ENCODE data around the gene IFNGR2. TPM values are rescaled to one million over a fixed set of nuclear protein-coding genes. Genes with fewer than 3 reads are reported as not detected.

The IFNGR2 gene
- polyA plus RNA-seq, 1 of the 3 experiments (the other 2 are of a cell fraction): 92.4 TPM

GRCh38 chr21:33374080-33374449, 29.1 kb upstream of the IFNGR2 start:
- ChIA-PET CTCF (interaction anchor here (1.3 to 4.5 kb wide), 2 partner anchors 13 to 174 kb away, joined by 3 to 16 read pairs; no protein-coding TSS in a partner anchor), POLR2A (no interaction called here)
- no peaks in the 10 kb centered on the region for H3K36me3 ChIP-seq (replicated peaks in 1 of 2; ENCODE audit: control insufficient read depth in 1 of 2, insufficient read depth in 2 of 2, low read length in 1 of 2)
- no peaks in the 10 kb centered on the region for H3K27me3 ChIP-seq (ENCODE audit: insufficient read depth)
- H3K9ac ChIP-seq: no peak overlapping the region
- peak overlapping the region in 1 of 2 experiments; percentile 44; a peak in 1 of 4 replicates for H3K27ac ChIP-seq (ENCODE audit: low read depth in 2 of 2, low read length in 1 of 2)
- no peak for DNase-seq
- H3K4me1 ChIP-seq (ENCODE audit: control insufficient read depth in 1 of 2, insufficient read depth in 2 of 2, low read depth in 1 of 2, low read length in 1 of 2): peaks cover 0 to 10% of the 10 kb centered on the region in 2 experiments; a peak in 1 of 4 replicates
- H3F3A ChIP-seq (replicated peaks; ENCODE audit: insufficient read depth): peaks cover 9% of the 10 kb centered on the region
- no peak overlapping the region; the same call in 1 of the 2 replicates for H3K4me2 ChIP-seq
- TF ChIP-seq TEAD4 (IDR thresholded peaks at IDR 0.05; ENCODE audit: borderline replicate concordance, insufficient read depth): no peak
- TF ChIP-seq MXI1 (IDR thresholded peaks at IDR 0.05; ENCODE audit: low read depth, low read length): no peak
- TF ChIP-seq RAD21 (IDR thresholded peaks at IDR 0.05; ENCODE audit: low read length): no peak
- 48% methylated on average over 2 of the region's 2 CpGs for WGBS (ENCODE audit: low lambda C conversion rate)
- H3K9me3 ChIP-seq: no peaks in the 10 kb centered on the region
- no peak overlapping the region for H3K4me3 ChIP-seq (ENCODE audit: low read depth in 2 of 2, low read length in 1 of 2)
- no peaks in the 10 kb centered on the region for H3K9me2 ChIP-seq
- H4K20me1 ChIP-seq (ENCODE audit: insufficient read depth): no peaks in the 10 kb centered on the region
- no peak overlapping the region; the same call in 1 of the 2 replicates for H2AFZ ChIP-seq (ENCODE audit: low read depth)
- H3K79me2 ChIP-seq (ENCODE audit: insufficient read depth): no peaks in the 10 kb centered on the region

DNA sequence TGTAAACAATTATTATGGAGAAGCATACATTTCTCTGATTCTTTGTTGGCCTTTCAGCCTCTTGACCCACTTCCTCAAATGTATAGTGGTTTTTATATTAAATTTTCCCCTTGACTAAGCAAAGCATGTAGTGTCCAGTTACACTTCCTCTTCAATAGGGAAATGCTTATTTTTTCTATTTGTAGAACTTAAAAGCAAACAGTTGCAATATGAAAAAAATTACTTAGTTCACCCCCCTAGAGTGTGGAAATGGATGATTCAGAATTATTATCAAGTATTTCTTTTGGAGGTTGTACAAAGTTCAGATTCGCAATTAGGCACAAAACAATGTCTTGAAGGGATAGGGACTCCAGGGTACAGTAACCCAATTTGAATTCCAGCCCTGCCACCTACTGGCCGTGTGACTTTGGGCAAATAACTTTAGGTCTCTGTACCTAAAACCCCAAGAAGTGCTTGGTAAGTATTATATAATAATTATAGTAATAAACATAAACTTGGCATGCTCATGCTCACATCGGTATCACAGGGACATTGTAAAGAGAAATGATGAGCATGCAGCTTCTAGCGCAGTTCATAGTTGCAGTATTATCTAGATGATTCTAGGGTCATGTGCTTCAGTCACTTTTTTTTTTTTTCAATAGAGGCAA, 28.6 kb upstream of the IFNGR2 start:
- Histone ChIP-seq H3K27me3 (ENCODE audit: insufficient read depth) (no peaks in the 10 kb centered on the region), H3K4me2 (no peak overlapping the region; the same call in 1 of the 2 replicates), H3K9me2 (no peaks in the 10 kb centered on the region), H3K36me3 (replicated peaks in 1 of 2; ENCODE audit: control insufficient read depth in 1 of 2, insufficient read depth in 2 of 2, low read length in 1 of 2) (no peaks in the 10 kb centered on the region), H3K4me3 (ENCODE audit: low read depth in 2 of 2, low read length in 1 of 2) (no peak overlapping the region), H2AFZ (ENCODE audit: low read depth) (no peak overlapping the region; the same call in 1 of the 2 replicates), H3F3A (replicated peaks; ENCODE audit: insufficient read depth) (peaks cover 11% of the 10 kb centered on the region), H3K4me1 (ENCODE audit: control insufficient read depth in 1 of 2, insufficient read depth in 2 of 2, low read depth in 1 of 2, low read length in 1 of 2) (peaks cover 0 to 13% of the 10 kb centered on the region in 2 experiments; a peak in 1 of 4 replicates), H3K9ac (no peak overlapping the region), H4K20me1 (ENCODE audit: insufficient read depth) (no peaks in the 10 kb centered on the region), H3K79me2 (ENCODE audit: insufficient read depth) (no peaks in the 10 kb centered on the region), H3K9me3 (no peaks in the 10 kb centered on the region), H3K27ac (ENCODE audit: low read depth in 2 of 2, low read length in 1 of 2) (peak overlapping the region in 1 of 2 experiments; percentile 44; a peak in 1 of 4 replicates)
- peak; percentile 45 for DNase-seq
- no peak for TF ChIP-seq TAF1 (IDR thresholded peaks at IDR 0.05; ENCODE audit: borderline replicate concordance, low read depth, low read length)
- peak; percentile 49 for TF ChIP-seq SMC3 (IDR thresholded peaks at IDR 0.05; ENCODE audit: low read depth, low read length)
- TF ChIP-seq FOXM1 (IDR thresholded peaks at IDR 0.05; ENCODE audit: low read depth): no peak
- TF ChIP-seq, protein P1, sequence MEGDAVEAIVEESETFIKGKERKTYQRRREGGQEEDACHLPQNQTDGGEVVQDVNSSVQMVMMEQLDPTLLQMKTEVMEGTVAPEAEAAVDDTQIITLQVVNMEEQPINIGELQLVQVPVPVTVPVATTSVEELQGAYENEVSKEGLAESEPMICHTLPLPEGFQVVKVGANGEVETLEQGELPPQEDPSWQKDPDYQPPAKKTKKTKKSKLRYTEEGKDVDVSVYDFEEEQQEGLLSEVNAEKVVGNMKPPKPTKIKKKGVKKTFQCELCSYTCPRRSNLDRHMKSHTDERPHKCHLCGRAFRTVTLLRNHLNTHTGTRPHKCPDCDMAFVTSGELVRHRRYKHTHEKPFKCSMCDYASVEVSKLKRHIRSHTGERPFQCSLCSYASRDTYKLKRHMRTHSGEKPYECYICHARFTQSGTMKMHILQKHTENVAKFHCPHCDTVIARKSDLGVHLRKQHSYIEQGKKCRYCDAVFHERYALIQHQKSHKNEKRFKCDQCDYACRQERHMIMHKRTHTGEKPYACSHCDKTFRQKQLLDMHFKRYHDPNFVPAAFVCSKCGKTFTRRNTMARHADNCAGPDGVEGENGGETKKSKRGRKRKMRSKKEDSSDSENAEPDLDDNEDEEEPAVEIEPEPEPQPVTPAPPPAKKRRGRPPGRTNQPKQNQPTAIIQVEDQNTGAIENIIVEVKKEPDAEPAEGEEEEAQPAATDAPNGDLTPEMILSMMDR (IDR thresholded peaks at IDR 0.05): peak; percentile 64
- peak; percentile 73 for TF ChIP-seq RAD21 (IDR thresholded peaks at IDR 0.05; ENCODE audit: low read length)
- TF ChIP-seq CHD2 (IDR thresholded peaks at IDR 0.05; ENCODE audit: low read length, partially characterized antibody): no peak
- no peak for TF ChIP-seq JUND (IDR thresholded peaks at IDR 0.05)
- TF ChIP-seq, protein P2, sequence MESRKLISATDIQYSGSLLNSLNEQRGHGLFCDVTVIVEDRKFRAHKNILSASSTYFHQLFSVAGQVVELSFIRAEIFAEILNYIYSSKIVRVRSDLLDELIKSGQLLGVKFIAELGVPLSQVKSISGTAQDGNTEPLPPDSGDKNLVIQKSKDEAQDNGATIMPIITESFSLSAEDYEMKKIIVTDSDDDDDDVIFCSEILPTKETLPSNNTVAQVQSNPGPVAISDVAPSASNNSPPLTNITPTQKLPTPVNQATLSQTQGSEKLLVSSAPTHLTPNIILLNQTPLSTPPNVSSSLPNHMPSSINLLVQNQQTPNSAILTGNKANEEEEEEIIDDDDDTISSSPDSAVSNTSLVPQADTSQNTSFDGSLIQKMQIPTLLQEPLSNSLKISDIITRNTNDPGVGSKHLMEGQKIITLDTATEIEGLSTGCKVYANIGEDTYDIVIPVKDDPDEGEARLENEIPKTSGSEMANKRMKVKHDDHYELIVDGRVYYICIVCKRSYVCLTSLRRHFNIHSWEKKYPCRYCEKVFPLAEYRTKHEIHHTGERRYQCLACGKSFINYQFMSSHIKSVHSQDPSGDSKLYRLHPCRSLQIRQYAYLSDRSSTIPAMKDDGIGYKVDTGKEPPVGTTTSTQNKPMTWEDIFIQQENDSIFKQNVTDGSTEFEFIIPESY (IDR thresholded peaks at IDR 0.05; ENCODE audit: borderline replicate concordance, low read depth): no peak
- CTCF ChIA-PET: interaction anchor here (1.3 to 4.5 kb wide), 3 partner anchors 9 to 175 kb away, joined by 3 to 16 read pairs (median 4); no protein-coding TSS in a partner anchor
- POLR2A ChIA-PET: no interaction called here
- 30% methylated on average over 4 of the region's 4 CpGs for WGBS (ENCODE audit: low lambda C conversion rate)
